ENCODE results near the gene PADI2. TPM values are rescaled to one million over a fixed set of nuclear protein-coding genes. Genes with fewer than 3 reads are reported as not detected.

Gene PADI2
- total and polyA plus RNA-seq, 5 donors from 2014 or later = 0.08 TPM; not detected in 4

GRCh38 chr1:17148950-17149608 is 29.8 kb upstream of the PADI2 start:
- Mint-ChIP-seq H3K9me3 (peaks cover 0 to 24% (median 7%) of the 10 kb centered on the region in 7 donors), H3K36me3 (no peaks in the 10 kb centered on the region), H3K4me1 (no peaks in the 10 kb centered on the region), H3K27me3 (peaks cover 7% of the 10 kb centered on the region), H3K27ac (no peak overlapping the region), H3K4me3 (no peak overlapping the region)
- Histone ChIP-seq H3K4me1 (ENCODE audit: control insufficient read depth, insufficient read depth, low read length, poor library complexity, severe bottlenecking) (no peaks in the 10 kb centered on the region), H3K27me3 (ENCODE audit: control insufficient read depth, insufficient read depth, low read length) (no peaks in the 10 kb centered on the region), H3K9me3 (ENCODE audit: control insufficient read depth in 2 of 2, low read length in 2 of 2) (peaks cover 3 to 7% of the 10 kb centered on the region in 2 experiments), H3K4me3 (ENCODE audit: low read depth, low read length) (no peak overlapping the region), H3K36me3 (ENCODE audit: control insufficient read depth, insufficient read depth, low read length) (no peaks in the 10 kb centered on the region), H3K27ac (ENCODE audit: insufficient read depth, low read length, poor library complexity, severe bottlenecking) (no peak overlapping the region)
- no peak for ATAC-seq (ENCODE audit: low read depth in 2 of 2)
- no peak for DNase-seq

DNA sequence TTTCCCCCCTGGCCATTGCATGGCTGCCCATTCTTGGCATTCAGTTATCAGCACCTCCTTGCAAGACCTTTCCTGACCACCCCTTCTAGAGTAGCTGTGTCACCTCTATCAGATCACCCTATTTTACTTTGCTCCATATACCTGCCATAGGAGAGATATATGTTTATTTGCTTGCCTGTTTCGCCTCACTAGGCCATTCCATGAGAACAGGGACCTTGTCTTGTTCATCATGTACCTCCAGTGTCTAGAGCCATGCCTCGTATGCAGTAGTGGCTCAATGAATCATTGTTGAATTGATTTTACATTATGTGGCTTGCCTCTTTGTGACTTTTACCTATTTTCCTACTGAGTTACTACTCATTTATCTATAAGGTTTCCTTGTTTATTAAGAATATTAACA is 26.4 kb upstream of the PADI2 start:
- peaks cover 0 to 5% (median 0%) of the 10 kb centered on the region in 7 donors for H3K9me3 Mint-ChIP-seq
- no peaks in the 10 kb centered on the region for H3K27me3 Mint-ChIP-seq
- Histone ChIP-seq H3K27me3 (ENCODE audit: control insufficient read depth, insufficient read depth, low read length) (no peaks in the 10 kb centered on the region), H3K4me3 (ENCODE audit: low read depth, low read length) (no peak overlapping the region), H3K36me3 (ENCODE audit: control insufficient read depth, insufficient read depth, low read length) (no peaks in the 10 kb centered on the region), H3K4me1 (ENCODE audit: control insufficient read depth, insufficient read depth, low read length, poor library complexity, severe bottlenecking) (no peaks in the 10 kb centered on the region), H3K9me3 (ENCODE audit: control insufficient read depth in 2 of 2, low read length in 2 of 2) (no peaks in the 10 kb centered on the region), H3K27ac (ENCODE audit: insufficient read depth, low read length, poor library complexity, severe bottlenecking) (no peak overlapping the region)
- H3K4me3 Mint-ChIP-seq = no peak overlapping the region
- H3K27ac Mint-ChIP-seq = no peak overlapping the region
- ATAC-seq (ENCODE audit: low read depth in 2 of 2) (no peak), DNase-seq (no peak)
- H3K4me1 Mint-ChIP-seq = no peaks in the 10 kb centered on the region
- H3K36me3 Mint-ChIP-seq = no peaks in the 10 kb centered on the region

DNA sequence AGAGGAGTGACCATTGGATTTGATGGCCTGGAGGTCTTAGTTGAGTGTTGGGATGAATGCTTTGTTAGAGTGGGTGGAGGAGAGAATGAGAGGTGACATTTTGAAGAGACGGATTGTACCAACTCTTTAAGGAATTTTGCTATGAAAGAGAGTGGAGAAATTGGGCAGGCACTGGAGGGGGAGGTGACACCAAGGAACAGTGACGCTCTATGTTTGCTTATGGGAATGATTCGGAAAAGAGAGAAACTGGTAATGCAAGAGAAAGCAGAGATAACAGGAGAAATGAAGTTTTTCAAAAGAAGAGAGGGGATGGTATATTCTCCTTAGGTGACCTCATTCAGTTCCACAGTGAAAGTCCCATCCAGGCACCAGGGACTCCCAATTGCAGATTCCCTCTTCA is 24.5 kb upstream of the PADI2 start:
- Mint-ChIP-seq H3K9me3 (peaks cover 0 to 2% (median 0%) of the 10 kb centered on the region in 7 donors), H3K27me3 (no peaks in the 10 kb centered on the region), H3K36me3 (no peaks in the 10 kb centered on the region), H3K27ac (no peak overlapping the region), H3K4me3 (no peak overlapping the region), H3K4me1 (no peaks in the 10 kb centered on the region)
- H3K27me3 ChIP-seq (ENCODE audit: control insufficient read depth, insufficient read depth, low read length) = no peaks in the 10 kb centered on the region
- no peaks in the 10 kb centered on the region for H3K4me1 ChIP-seq (ENCODE audit: control insufficient read depth, insufficient read depth, low read length, poor library complexity, severe bottlenecking)
- no peaks in the 10 kb centered on the region for H3K36me3 ChIP-seq (ENCODE audit: control insufficient read depth, insufficient read depth, low read length)
- ATAC-seq (ENCODE audit: low read depth in 2 of 2) (no peak), DNase-seq (no peak)
- no peak overlapping the region for H3K27ac ChIP-seq (ENCODE audit: insufficient read depth, low read length, poor library complexity, severe bottlenecking)
- no peaks in the 10 kb centered on the region for H3K9me3 ChIP-seq (ENCODE audit: control insufficient read depth in 2 of 2, low read length in 2 of 2)
- H3K4me3 ChIP-seq (ENCODE audit: low read depth, low read length) = no peak overlapping the region

- no peaks in the 10 kb centered on the region for H3K4me1 ChIP-seq (ENCODE audit: control insufficient read depth, insufficient read depth, low read length, poor library complexity, severe bottlenecking)
- Mint-ChIP-seq H3K27me3 (peaks cover 5% of the 10 kb centered on the region), H3K36me3 (no peaks in the 10 kb centered on the region), H3K27ac (no peak overlapping the region), H3K4me1 (no peaks in the 10 kb centered on the region), H3K9me3 (peaks cover 0 to 2% (median 0%) of the 10 kb centered on the region in 7 donors), H3K4me3 (no peak overlapping the region)
- no peak overlapping the region for H3K27ac ChIP-seq (ENCODE audit: insufficient read depth, low read length, poor library complexity, severe bottlenecking)
- H3K4me3 ChIP-seq (ENCODE audit: low read depth, low read length) = no peak overlapping the region
- H3K9me3 ChIP-seq (ENCODE audit: control insufficient read depth in 2 of 2, low read length in 2 of 2) = no peaks in the 10 kb centered on the region
- H3K36me3 ChIP-seq (ENCODE audit: control insufficient read depth, insufficient read depth, low read length) = no peaks in the 10 kb centered on the region
- DNase-seq (no peak), ATAC-seq (ENCODE audit: low read depth in 2 of 2) (peak in 1 of 2 donors; percentile 20)
- no peaks in the 10 kb centered on the region for H3K27me3 ChIP-seq (ENCODE audit: control insufficient read depth, insufficient read depth, low read length)
These were observed 22.4 kb upstream of the PADI2 start for GRCh38 chr1:17141441-17142197.

DNA sequence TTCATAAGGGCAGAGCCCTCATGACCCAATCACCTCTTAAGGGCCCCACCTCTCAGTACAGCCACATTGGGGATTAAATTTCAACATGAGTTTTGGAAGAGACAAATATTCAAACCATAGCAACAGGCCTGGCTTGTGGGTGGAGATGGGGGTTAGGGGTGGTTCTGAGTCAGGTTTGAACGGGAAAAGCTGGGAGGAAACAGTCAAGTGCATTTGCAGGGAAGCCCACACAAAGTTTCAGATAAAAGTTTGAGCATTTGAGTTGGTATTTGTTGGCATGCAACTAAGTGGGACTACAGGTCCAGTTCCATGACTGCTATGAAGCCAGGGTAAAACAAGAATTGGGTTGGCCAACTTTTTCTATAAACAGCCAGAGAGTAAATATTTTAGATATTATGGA is 21.0 kb upstream of the PADI2 start:
- no peak overlapping the region for H3K27ac ChIP-seq (ENCODE audit: insufficient read depth, low read length, poor library complexity, severe bottlenecking)
- H3K27ac Mint-ChIP-seq = peak overlapping the region in 1 of 3 donors; percentile 59

GRCh38 chr1:17139637-17140036 is 20.4 kb upstream of the PADI2 start:
- no peak overlapping the region for H3K4me3 Mint-ChIP-seq
- Histone ChIP-seq H3K27me3 (ENCODE audit: control insufficient read depth, insufficient read depth, low read length) (no peaks in the 10 kb centered on the region), H3K4me3 (ENCODE audit: low read depth, low read length) (no peak overlapping the region), H3K9me3 (ENCODE audit: control insufficient read depth in 2 of 2, low read length in 2 of 2) (no peaks in the 10 kb centered on the region), H3K4me1 (ENCODE audit: control insufficient read depth, insufficient read depth, low read length, poor library complexity, severe bottlenecking) (no peaks in the 10 kb centered on the region), H3K27ac (ENCODE audit: insufficient read depth, low read length, poor library complexity, severe bottlenecking) (no peak overlapping the region), H3K36me3 (ENCODE audit: control insufficient read depth, insufficient read depth, low read length) (no peaks in the 10 kb centered on the region)
- H3K27ac Mint-ChIP-seq = no peak overlapping the region
- H3K9me3 Mint-ChIP-seq = peaks cover 0 to 2% (median 0%) of the 10 kb centered on the region in 7 donors
- H3K36me3 Mint-ChIP-seq = no peaks in the 10 kb centered on the region
- peaks cover 0 to 2% (median 0%) of the 10 kb centered on the region in 4 donors for H3K4me1 Mint-ChIP-seq
- ATAC-seq (ENCODE audit: low read depth in 2 of 2) (no peak), DNase-seq (no peak)
- H3K27me3 Mint-ChIP-seq = peaks cover 5% of the 10 kb centered on the region

More for the DNA sequence above, 21.0 kb upstream of the PADI2 start:
- H3K4me1 Mint-ChIP-seq = no peaks in the 10 kb centered on the region
- peaks cover 5% of the 10 kb centered on the region for H3K27me3 Mint-ChIP-seq
- H3K36me3 ChIP-seq (ENCODE audit: control insufficient read depth, insufficient read depth, low read length) = no peaks in the 10 kb centered on the region
- H3K9me3 Mint-ChIP-seq = peaks cover 0 to 2% (median 0%) of the 10 kb centered on the region in 7 donors
- no peaks in the 10 kb centered on the region for H3K4me1 ChIP-seq (ENCODE audit: control insufficient read depth, insufficient read depth, low read length, poor library complexity, severe bottlenecking)
- H3K9me3 ChIP-seq (ENCODE audit: control insufficient read depth in 2 of 2, low read length in 2 of 2) = no peaks in the 10 kb centered on the region
- ATAC-seq (ENCODE audit: low read depth in 2 of 2) (no peak), DNase-seq (no peak)
- H3K27me3 ChIP-seq (ENCODE audit: control insufficient read depth, insufficient read depth, low read length) = no peaks in the 10 kb centered on the region
- H3K4me3 Mint-ChIP-seq = no peak overlapping the region
- no peaks in the 10 kb centered on the region for H3K36me3 Mint-ChIP-seq
- no peak overlapping the region for H3K4me3 ChIP-seq (ENCODE audit: low read depth, low read length)

DNA sequence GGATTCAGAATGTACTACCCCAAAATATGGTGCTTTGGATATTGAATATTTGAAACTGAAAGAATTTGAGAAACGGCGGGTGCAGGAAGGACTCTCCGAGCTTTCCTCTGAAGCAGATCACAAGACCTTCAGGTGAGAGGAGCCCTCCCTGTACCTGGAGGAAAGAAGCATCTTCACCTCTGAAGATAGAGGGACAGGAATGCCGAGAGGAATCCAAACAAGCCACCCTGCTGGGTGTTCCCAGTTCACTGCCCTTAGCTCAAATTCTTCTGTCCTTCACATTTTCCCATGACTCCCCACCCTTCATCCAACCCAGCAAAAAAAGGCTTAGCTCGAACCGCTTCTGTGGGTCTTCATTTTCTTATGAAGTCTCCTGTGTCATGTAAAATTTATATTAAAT is 18.2 kb upstream of the PADI2 start:
- H3K4me1 ChIP-seq (ENCODE audit: control insufficient read depth, insufficient read depth, low read length, poor library complexity, severe bottlenecking) = no peaks in the 10 kb centered on the region

More for the DNA sequence above, 18.2 kb upstream of the PADI2 start:
- H3K9me3 Mint-ChIP-seq = no peaks in the 10 kb centered on the region
- no peak overlapping the region for H3K4me3 Mint-ChIP-seq
- no peak overlapping the region for H3K27ac Mint-ChIP-seq
- no peak for DNase-seq
- no peaks in the 10 kb centered on the region for H3K27me3 ChIP-seq (ENCODE audit: control insufficient read depth, insufficient read depth, low read length)
- no peak overlapping the region for H3K4me3 ChIP-seq (ENCODE audit: low read depth, low read length)
- no peaks in the 10 kb centered on the region for H3K36me3 ChIP-seq (ENCODE audit: control insufficient read depth, insufficient read depth, low read length)
- peaks cover 0 to 2% (median 0%) of the 10 kb centered on the region in 4 donors for H3K4me1 Mint-ChIP-seq
- peaks cover 5% of the 10 kb centered on the region for H3K27me3 Mint-ChIP-seq
- H3K36me3 Mint-ChIP-seq = no peaks in the 10 kb centered on the region
- no peaks in the 10 kb centered on the region for H3K9me3 ChIP-seq (ENCODE audit: control insufficient read depth in 2 of 2, low read length in 2 of 2)
- no peak overlapping the region for H3K27ac ChIP-seq (ENCODE audit: insufficient read depth, low read length, poor library complexity, severe bottlenecking)
- no peak for ATAC-seq (ENCODE audit: low read depth in 2 of 2)

All from CD4-positive, CD25-positive, alpha-beta regulatory T cell (primary cell).